ENCODE measurements around the gene CHD6. TPM values are rescaled to one million over a fixed set of nuclear protein-coding genes. Genes with fewer than 3 reads are reported as not detected.

Gene CHD6
- total RNA-seq, 1 experiment from 2014 or later = 51.1 TPM

DNA sequence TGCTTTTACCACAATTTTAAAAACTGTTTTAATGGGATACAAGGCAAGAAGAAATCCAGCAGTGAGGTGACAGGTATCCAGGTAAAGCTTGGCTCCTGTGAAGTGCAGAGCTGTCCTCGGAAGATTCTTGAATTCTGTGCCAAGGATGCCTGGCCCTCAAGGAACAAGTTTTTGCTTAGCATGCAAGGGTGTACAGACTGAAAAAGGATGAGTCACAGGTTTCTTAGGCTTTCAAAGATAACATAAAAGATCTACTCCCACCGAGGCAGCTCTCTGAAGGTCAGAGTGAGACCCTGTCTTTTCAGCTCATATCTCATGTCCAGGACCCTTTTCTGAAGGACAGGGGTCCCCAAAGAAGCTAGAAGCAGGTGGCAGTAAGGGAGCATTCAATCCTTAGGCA lies 83.3 kb downstream of the CHD6 start:
- POLR2A ChIA-PET (ENCODE audit: unreplicated experiment) = no interaction called here
- Histone ChIP-seq H2AFZ (no peak overlapping the region), H3K27ac (no peak overlapping the region), H3K9me3 (ENCODE audit: insufficient read depth, low read depth) (peaks cover 4% of the 10 kb centered on the region; the same call in 1 of the 2 replicates), H3K27me3 (ENCODE audit: insufficient read depth, low read depth) (no peaks in the 10 kb centered on the region), H3K79me2 (ENCODE audit: low read depth) (peaks cover 3% of the 10 kb centered on the region; the same call in 1 of the 2 replicates), H4K20me1 (ENCODE audit: insufficient read depth) (0 out of 2 replicates have a peak, but pooled peaks cover 5% of the 10 kb centered on the region), H3F3A (ENCODE audit: insufficient read depth, low read depth) (no peaks in the 10 kb centered on the region), H3K4me1 (replicated peaks; ENCODE audit: insufficient read depth) (no peaks in the 10 kb centered on the region), H3K36me3 (ENCODE audit: low read depth) (peaks cover 17% of the 10 kb centered on the region; the same call in 1 of the 2 replicates), H3K9me2 (ENCODE audit: insufficient read depth) (no peaks in the 10 kb centered on the region), H3K4me2 (no peak overlapping the region), H3K4me3 (no peak overlapping the region)
- no TSS peak for BruUV-seq (replicated peaks)
- CTCF ChIA-PET = no interaction called here
- no peak for DNase-seq
- TF ChIP-seq, protein P1, sequence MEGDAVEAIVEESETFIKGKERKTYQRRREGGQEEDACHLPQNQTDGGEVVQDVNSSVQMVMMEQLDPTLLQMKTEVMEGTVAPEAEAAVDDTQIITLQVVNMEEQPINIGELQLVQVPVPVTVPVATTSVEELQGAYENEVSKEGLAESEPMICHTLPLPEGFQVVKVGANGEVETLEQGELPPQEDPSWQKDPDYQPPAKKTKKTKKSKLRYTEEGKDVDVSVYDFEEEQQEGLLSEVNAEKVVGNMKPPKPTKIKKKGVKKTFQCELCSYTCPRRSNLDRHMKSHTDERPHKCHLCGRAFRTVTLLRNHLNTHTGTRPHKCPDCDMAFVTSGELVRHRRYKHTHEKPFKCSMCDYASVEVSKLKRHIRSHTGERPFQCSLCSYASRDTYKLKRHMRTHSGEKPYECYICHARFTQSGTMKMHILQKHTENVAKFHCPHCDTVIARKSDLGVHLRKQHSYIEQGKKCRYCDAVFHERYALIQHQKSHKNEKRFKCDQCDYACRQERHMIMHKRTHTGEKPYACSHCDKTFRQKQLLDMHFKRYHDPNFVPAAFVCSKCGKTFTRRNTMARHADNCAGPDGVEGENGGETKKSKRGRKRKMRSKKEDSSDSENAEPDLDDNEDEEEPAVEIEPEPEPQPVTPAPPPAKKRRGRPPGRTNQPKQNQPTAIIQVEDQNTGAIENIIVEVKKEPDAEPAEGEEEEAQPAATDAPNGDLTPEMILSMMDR (conservative IDR thresholded peaks at IDR 0.05) = no peak
- TF ChIP-seq EZH2 (IDR thresholded peaks at IDR 0.05; ENCODE audit: low read depth) = no peak
- intact Hi-C loops (cut with micrococcal nuclease; ENCODE audit: unreplicated experiment) = no loop called here

DNA sequence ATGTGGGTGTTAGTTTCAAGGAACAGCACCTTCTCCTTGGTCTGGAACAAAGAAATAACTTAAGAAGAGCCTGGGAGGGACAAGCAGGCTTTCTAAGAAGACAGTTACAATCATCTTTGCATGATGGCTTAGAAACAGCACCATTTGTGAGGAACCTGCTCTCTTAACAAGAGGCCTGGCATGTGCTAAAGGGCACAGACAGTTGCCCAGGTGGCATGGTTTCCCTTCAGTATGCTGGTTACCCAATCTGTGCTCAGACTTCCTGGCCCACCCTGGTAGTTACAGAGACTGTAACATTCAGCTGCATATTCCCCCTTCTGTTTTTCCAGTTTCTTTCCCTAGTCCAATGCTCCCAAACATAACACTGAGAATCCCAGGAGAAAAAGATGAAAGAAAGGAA lies 84.0 kb downstream of the CHD6 start:
- POLR2A ChIA-PET (ENCODE audit: unreplicated experiment) = interaction anchor here (0.5 kb wide), 1 partner anchor 11 kb away, joined by 4 read pairs; no protein-coding TSS in a partner anchor
- H4K20me1 ChIP-seq (ENCODE audit: insufficient read depth) = peaks cover 9% of the 10 kb centered on the region; the same call in 1 of the 2 replicates
- no peak overlapping the region for H3K4me2 ChIP-seq
- no peak overlapping the region for H3K27ac ChIP-seq
- no peak for DNase-seq
- peaks cover 3% of the 10 kb centered on the region; the same call in 1 of the 2 replicates for H3K79me2 ChIP-seq (ENCODE audit: low read depth)
- peaks cover 17% of the 10 kb centered on the region; the same call in 1 of the 2 replicates for H3K36me3 ChIP-seq (ENCODE audit: low read depth)
- H3K9me2 ChIP-seq (ENCODE audit: insufficient read depth) = no peaks in the 10 kb centered on the region
- intact Hi-C loops (cut with micrococcal nuclease; ENCODE audit: unreplicated experiment) = no loop called here
- no peak overlapping the region for H3K4me3 ChIP-seq
- no peaks in the 10 kb centered on the region for H3K4me1 ChIP-seq (replicated peaks; ENCODE audit: insufficient read depth)
- TF ChIP-seq, protein P1 (conservative IDR thresholded peaks at IDR 0.05) = no peak
- TF ChIP-seq EZH2 (IDR thresholded peaks at IDR 0.05; ENCODE audit: low read depth) = no peak
- H3K27me3 ChIP-seq (ENCODE audit: insufficient read depth, low read depth) = no peaks in the 10 kb centered on the region
- BruUV-seq (replicated peaks) = no TSS peak
- H2AFZ ChIP-seq = no peak overlapping the region
- H3K9me3 ChIP-seq (ENCODE audit: insufficient read depth, low read depth) = peaks cover 4% of the 10 kb centered on the region; the same call in 1 of the 2 replicates
- CTCF ChIA-PET = interaction anchor here (0.6 kb wide), 1 partner anchor 38 kb away, joined by 10 read pairs; no protein-coding TSS in a partner anchor
- H3F3A ChIP-seq (ENCODE audit: insufficient read depth, low read depth) = no peaks in the 10 kb centered on the region

DNA sequence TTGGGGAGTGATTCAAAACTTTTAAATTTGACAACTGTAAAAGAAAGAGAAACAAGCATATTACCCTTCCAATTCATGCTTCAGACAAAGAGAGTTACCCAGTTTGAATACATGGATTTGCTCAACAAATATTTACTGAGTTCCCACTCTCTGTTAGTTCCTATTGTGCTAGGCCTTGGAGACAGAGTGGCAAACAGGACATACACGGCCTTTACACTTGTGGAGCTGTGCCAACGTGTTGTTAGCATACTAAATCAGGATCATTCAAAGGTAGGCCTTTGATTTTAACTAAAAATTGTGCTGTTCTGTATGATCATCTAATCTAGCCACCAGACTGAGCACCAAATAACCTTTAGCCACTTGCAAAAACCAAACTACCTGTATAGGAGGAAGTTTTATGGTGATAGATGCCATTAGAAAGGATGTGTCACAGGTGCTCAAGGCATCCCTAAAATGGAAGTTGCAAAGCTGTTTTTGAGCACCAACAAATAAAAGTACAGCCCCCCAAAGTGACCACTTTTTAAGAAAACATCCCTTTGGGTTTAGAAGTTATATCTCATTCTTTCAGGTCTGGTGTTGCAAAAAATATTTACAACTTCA lies 84.5 kb downstream of the CHD6 start:
- intact Hi-C loops (cut with micrococcal nuclease; ENCODE audit: unreplicated experiment) = no loop called here

More for the DNA sequence above, 84.5 kb downstream of the CHD6 start:
- H3K27me3 ChIP-seq (ENCODE audit: insufficient read depth, low read depth) = no peaks in the 10 kb centered on the region
- H3K4me2 ChIP-seq = no peak overlapping the region
- H3K4me1 ChIP-seq (replicated peaks; ENCODE audit: insufficient read depth) = no peaks in the 10 kb centered on the region
- H3K79me2 ChIP-seq (ENCODE audit: low read depth) = peaks cover 3% of the 10 kb centered on the region; the same call in 1 of the 2 replicates
- CTCF ChIA-PET = interaction anchor here (0.6 kb wide), 1 partner anchor 38 kb away, joined by 10 read pairs; no protein-coding TSS in a partner anchor
- TF ChIP-seq, protein P1 (conservative IDR thresholded peaks at IDR 0.05) = no peak
- no peak for TF ChIP-seq EZH2 (IDR thresholded peaks at IDR 0.05; ENCODE audit: low read depth)
- no peak overlapping the region for H2AFZ ChIP-seq
- H3F3A ChIP-seq (ENCODE audit: insufficient read depth, low read depth) = no peaks in the 10 kb centered on the region
- POLR2A ChIA-PET (ENCODE audit: unreplicated experiment) = interaction anchor here (0.5 kb wide), 1 partner anchor 11 kb away, joined by 4 read pairs; no protein-coding TSS in a partner anchor
- no peak overlapping the region for H3K4me3 ChIP-seq
- peaks cover 4% of the 10 kb centered on the region; the same call in 1 of the 2 replicates for H3K9me3 ChIP-seq (ENCODE audit: insufficient read depth, low read depth)
- H3K9me2 ChIP-seq (ENCODE audit: insufficient read depth) = no peaks in the 10 kb centered on the region
- H3K27ac ChIP-seq = no peak overlapping the region
- BruUV-seq (replicated peaks) = no TSS peak
- DNase-seq = no peak
- peaks cover 14% of the 10 kb centered on the region; the same call in 1 of the 2 replicates for H4K20me1 ChIP-seq (ENCODE audit: insufficient read depth)
- H3K36me3 ChIP-seq (ENCODE audit: low read depth) = peaks cover 17% of the 10 kb centered on the region; the same call in 1 of the 2 replicates

Data from PC-9 (cell line).